HG02970 (cell line): ENCODE data around the gene PPM1G.
"Not testable (repeated sequence)": the region's sequence is repeated elsewhere in the genome, so short reads cannot be mapped to it uniquely, and the experiment has no call there.

Experiments used
- ATAC-seq: cut with Tn5 transposase; IDR thresholded peaks from one replicate; pipeline ENCODE4 v1.9.1; 2021; ENCODE audit warnings: mild to moderate bottlenecking, moderate library complexity, moderate number of reproducible peaks; ENCODE audit not compliant: unreplicated experiment, low FRiP score

Gene PPM1G

GRCh38 chr2:27409321-27410073 is at the start of gene PPM1G:
TSS of gene PPM1G (minus strand) at chr2:27409591. CDS start at chr2:27409422, 169 bp downstream.
- ATAC-seq, result peak; percentile 95

GRCh38 chr2:27453968-27454367 is 44.6 kb upstream of the PPM1G start:
- ATAC-seq, result no peak

GRCh38 chr2:27451095-27451494 is 41.7 kb upstream of the PPM1G start:
- ATAC-seq, result no peak

- ATAC-seq, result no peak
Observed at GRCh38 chr2:27448381-27448780, 39.0 kb upstream of the PPM1G start.

- no peak for ATAC-seq
Observed at GRCh38 chr2:27446057-27446456, 36.7 kb upstream of the PPM1G start.

- no peak for ATAC-seq
Observed at GRCh38 chr2:27445615-27446014, 36.2 kb upstream of the PPM1G start.

- ATAC-seq, result no peak
Observed at GRCh38 chr2:27445155-27445554, 35.8 kb upstream of the PPM1G start.

GRCh38 chr2:27442920-27443282 is 33.5 kb upstream of the PPM1G start:
- ATAC-seq, result no peak

- no peak for ATAC-seq
Observed at GRCh38 chr2:27441958-27442919, 32.8 kb upstream of the PPM1G start, which contains the start of gene KRTCAP3. TSS of gene KRTCAP3 (plus strand) at chr2:27442381. CDS start at chr2:27442413, 32 bp downstream.

GRCh38 chr2:27441226-27441926 is 32.0 kb upstream of the PPM1G start:
- no peak for ATAC-seq

- no peak for ATAC-seq
Observed at GRCh38 chr2:27435628-27436027, 26.2 kb upstream of the PPM1G start.

GRCh38 chr2:27431395-27431794 is 22.0 kb upstream of the PPM1G start:
- no peak for ATAC-seq

- ATAC-seq, result peak; percentile 77
Observed at GRCh38 chr2:27428978-27429541, 19.7 kb upstream of the PPM1G start.

GRCh38 chr2:27428213-27428977 is 19.0 kb upstream of the PPM1G start, which contains the start of gene NRBP1:
TSS of gene NRBP1 (plus strand) at chr2:27428631. CDS start at chr2:27433274, 4,643 bp downstream.
- peak; percentile 87 for ATAC-seq

- no peak for ATAC-seq
Observed at GRCh38 chr2:27427863-27428212, 18.4 kb upstream of the PPM1G start.

GRCh38 chr2:27425039-27425438 is 15.6 kb upstream of the PPM1G start:
- ATAC-seq, result not testable (repeated sequence)

GRCh38 chr2:27422958-27423357 is 13.6 kb upstream of the PPM1G start:
- ATAC-seq, result no peak

GRCh38 chr2:27421660-27422250 is 12.4 kb upstream of the PPM1G start:
- ATAC-seq, result no peak

GRCh38 chr2:27420996-27421395 is 11.6 kb upstream of the PPM1G start:
- no peak for ATAC-seq
